ENCODE results near the gene AMFR. TPM values are rescaled to one million over a fixed set of nuclear protein-coding genes. Genes with fewer than 3 reads are reported as not detected.

The AMFR gene
- polyA plus RNA-seq, 1 donor (not counting 4 experiments of a cell fraction or from before 2014, with no cell fraction given): 36.9 TPM

- dilution Hi-C loops (cut with MboI; ENCODE audit: extremely low pct_ligation_motif_present, low sequenced_read_pairs): no loop called here
- peaks cover 10% of the 10 kb centered on the region for H3K4me1 ChIP-seq (ENCODE audit: control insufficient read depth, extremely low read depth, insufficient read depth, low read length)
Observed at GRCh38 chr16:56428091-56428490, 2.7 kb upstream of the AMFR start.

GRCh38 chr16:56426585-56426984 is 1.2 kb upstream of the AMFR start:
- TF ChIP-seq CTCF (optimal IDR thresholded peaks at IDR 0.05 in 1 of 3, IDR thresholded peaks at IDR 0.05 in 1 of 3, conservative IDR thresholded peaks at IDR 0.05 in 1 of 3; ENCODE audit: extremely low read depth in 1 of 3, insufficient read depth in 2 of 3, low read length in 3 of 3) (no peak), EZH2 (IDR thresholded peaks at IDR 0.05; ENCODE audit: low read length) (no peak)

More at GRCh38 chr16:56428091-56428490, 2.7 kb upstream of the AMFR start:
- Histone ChIP-seq H3K79me2 (ENCODE audit: control insufficient read depth, insufficient read depth, low read length) (peaks cover 13% of the 10 kb centered on the region), H2AFZ (ENCODE audit: control insufficient read depth, low read length) (no peak overlapping the region), H3K9me1 (ENCODE audit: control insufficient read depth, extremely low read depth, insufficient read depth, low read length) (no peaks in the 10 kb centered on the region), H3K9me3 (ENCODE audit: control insufficient read depth, low read depth, low read length) (no peaks in the 10 kb centered on the region), H3K27me3 (ENCODE audit: control insufficient read depth, extremely low read depth, insufficient read depth, low read length) (no peaks in the 10 kb centered on the region), H3K4me3 (ENCODE audit: control insufficient read depth in 2 of 3, extremely low read depth in 1 of 3, insufficient read depth in 2 of 3, low read depth in 1 of 3, low read length in 3 of 3) (no peak overlapping the region), H3K27ac (ENCODE audit: control insufficient read depth, insufficient read depth, low read length) (no peak overlapping the region), H3K4me2 (ENCODE audit: control insufficient read depth, extremely low read depth, insufficient read depth, low read depth, low read length) (no peak overlapping the region), H4K20me1 (ENCODE audit: control insufficient read depth, extremely low read depth, insufficient read depth, low read length) (no peaks in the 10 kb centered on the region), H3K9ac (ENCODE audit: control insufficient read depth, extremely low read depth, insufficient read depth, low read length) (no peak overlapping the region), H3K36me3 (ENCODE audit: control insufficient read depth in 2 of 2, extremely low read depth in 1 of 2, insufficient read depth in 2 of 2, low read length in 2 of 2) (peaks cover 0 to 2% of the 10 kb centered on the region in 2 experiments)
- DNase-seq (ENCODE audit: low read depth, low spot score): no peak
- no peak for TF ChIP-seq EZH2 (IDR thresholded peaks at IDR 0.05; ENCODE audit: low read length)
- no peak for TF ChIP-seq CTCF (optimal IDR thresholded peaks at IDR 0.05 in 1 of 3, IDR thresholded peaks at IDR 0.05 in 1 of 3, conservative IDR thresholded peaks at IDR 0.05 in 1 of 3; ENCODE audit: extremely low read depth in 1 of 3, insufficient read depth in 2 of 3, low read length in 3 of 3)
- no peak for FAIRE-seq

More at GRCh38 chr16:56426585-56426984, 1.2 kb upstream of the AMFR start:
- Histone ChIP-seq H3K4me1 (ENCODE audit: control insufficient read depth, extremely low read depth, insufficient read depth, low read length) (peaks cover 20% of the 10 kb centered on the region), H3K79me2 (ENCODE audit: control insufficient read depth, insufficient read depth, low read length) (peaks cover 28% of the 10 kb centered on the region), H3K9me3 (ENCODE audit: control insufficient read depth, low read depth, low read length) (no peaks in the 10 kb centered on the region), H3K9me1 (ENCODE audit: control insufficient read depth, extremely low read depth, insufficient read depth, low read length) (no peaks in the 10 kb centered on the region), H4K20me1 (ENCODE audit: control insufficient read depth, extremely low read depth, insufficient read depth, low read length) (no peaks in the 10 kb centered on the region), H3K4me3 (ENCODE audit: control insufficient read depth in 2 of 3, extremely low read depth in 1 of 3, insufficient read depth in 2 of 3, low read depth in 1 of 3, low read length in 3 of 3) (no peak overlapping the region), H3K27me3 (ENCODE audit: control insufficient read depth, extremely low read depth, insufficient read depth, low read length) (no peaks in the 10 kb centered on the region), H3K9ac (ENCODE audit: control insufficient read depth, extremely low read depth, insufficient read depth, low read length) (no peak overlapping the region), H2AFZ (ENCODE audit: control insufficient read depth, low read length) (no peak overlapping the region), H3K36me3 (ENCODE audit: control insufficient read depth in 2 of 2, extremely low read depth in 1 of 2, insufficient read depth in 2 of 2, low read length in 2 of 2) (no peaks in the 10 kb centered on the region), H3K27ac (ENCODE audit: control insufficient read depth, insufficient read depth, low read length) (no peak overlapping the region), H3K4me2 (ENCODE audit: control insufficient read depth, extremely low read depth, insufficient read depth, low read depth, low read length) (no peak overlapping the region)
- dilution Hi-C loops (cut with MboI; ENCODE audit: extremely low pct_ligation_motif_present, low sequenced_read_pairs): no loop called here
- peak; percentile 13 for FAIRE-seq
- DNase-seq (ENCODE audit: low read depth, low spot score): no peak

All from keratinocyte (primary cell).